HG03378 (cell line): ENCODE measurements around the gene ZCCHC10.
"Not testable (repeated sequence)": the region's sequence is repeated elsewhere in the genome, so short reads cannot be mapped to it uniquely, and the experiment has no call there.

Experiments used
- ATAC-seq: cut with Tn5 transposase; IDR thresholded peaks from one replicate; pipeline ENCODE4 v1.9.1; 2021; ENCODE audit warnings: mild to moderate bottlenecking, moderate library complexity; ENCODE audit not compliant: unreplicated experiment

ZCCHC10 gene

DNA sequence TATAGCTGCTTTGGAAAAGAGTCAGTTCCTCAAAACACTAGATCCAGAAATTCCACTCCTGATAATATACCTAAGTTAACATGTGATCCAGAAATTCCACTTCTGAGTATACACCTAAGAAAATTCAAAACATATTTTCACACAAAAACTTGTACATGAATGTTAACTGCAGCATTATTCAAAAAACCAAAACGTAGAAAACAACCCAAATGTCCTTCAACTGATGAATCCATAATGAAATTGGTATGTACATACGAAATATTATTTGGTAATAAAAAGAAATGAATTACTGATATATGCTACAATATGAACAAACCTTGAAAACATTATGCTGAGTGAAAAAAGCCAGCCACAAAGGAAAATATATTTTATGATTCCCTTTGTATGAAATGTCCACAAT, 46.4 kb downstream of the ZCCHC10 start:
- no peak for ATAC-seq

DNA sequence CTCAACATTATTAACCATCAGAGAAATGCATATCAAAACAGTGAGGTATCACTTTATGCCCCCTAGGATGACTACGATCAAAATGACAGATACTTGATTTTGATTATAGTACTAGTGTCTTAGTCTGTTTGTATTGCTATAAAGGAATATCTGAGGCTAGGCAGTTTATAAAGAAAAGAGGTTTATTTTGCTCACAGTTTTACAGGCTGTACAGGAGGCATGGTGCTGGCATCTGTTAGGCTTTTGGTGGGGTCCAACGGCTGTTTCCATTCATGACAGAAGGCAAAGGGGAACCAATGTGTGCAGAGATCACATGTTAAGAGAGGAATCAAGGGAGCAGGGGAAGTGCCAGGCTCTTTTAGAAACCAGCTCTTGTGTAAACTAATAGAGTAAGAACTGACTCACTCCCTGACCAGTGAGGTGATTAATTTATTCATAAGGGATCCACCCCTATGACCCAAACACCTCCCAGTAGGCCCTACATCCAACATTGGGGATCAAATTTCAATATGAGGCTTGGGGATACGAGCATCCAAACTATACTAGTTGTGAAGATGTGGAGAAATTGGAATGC, 46.9 kb downstream of the ZCCHC10 start:
- no peak for ATAC-seq

DNA sequence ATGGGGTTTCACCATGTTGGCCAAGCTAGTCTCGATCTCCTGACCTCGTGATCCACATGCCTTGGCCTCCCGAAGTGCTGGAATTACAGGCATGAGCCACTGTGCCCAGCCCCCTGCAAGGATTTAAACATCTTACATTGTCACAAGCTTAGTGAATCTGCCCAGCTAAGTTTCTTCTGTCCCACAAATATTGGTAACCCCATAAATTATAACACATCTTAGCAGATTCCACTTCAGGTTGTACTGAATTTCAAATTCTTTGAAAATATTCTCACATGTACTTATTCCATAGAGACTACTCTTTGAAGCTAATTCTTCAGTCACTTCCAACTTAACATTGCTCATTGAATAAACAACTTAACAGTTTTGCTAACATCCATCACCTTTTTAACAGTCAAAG, 49.5 kb downstream of the ZCCHC10 start:
- ATAC-seq: no peak

DNA sequence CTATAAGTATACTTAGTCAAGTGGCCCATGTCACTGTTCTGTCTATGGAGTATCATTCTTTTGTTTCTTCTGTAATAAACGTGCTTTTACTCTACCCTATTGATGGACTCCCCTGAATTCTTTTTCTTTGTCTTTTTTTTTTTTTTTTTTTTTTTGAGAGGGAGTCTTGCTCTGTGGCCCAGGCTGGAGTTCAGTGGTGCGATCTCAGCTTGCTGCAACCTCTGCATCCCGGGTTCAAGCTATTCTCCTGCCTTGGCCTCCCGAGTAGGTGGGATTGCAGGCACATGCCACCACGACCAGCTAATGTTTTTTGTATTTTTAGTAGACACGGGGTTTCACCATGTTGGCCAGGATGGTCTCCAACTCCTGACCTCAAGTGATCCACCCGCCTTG, 53.9 kb downstream of the ZCCHC10 start:
- not testable (repeated sequence) for ATAC-seq

DNA sequence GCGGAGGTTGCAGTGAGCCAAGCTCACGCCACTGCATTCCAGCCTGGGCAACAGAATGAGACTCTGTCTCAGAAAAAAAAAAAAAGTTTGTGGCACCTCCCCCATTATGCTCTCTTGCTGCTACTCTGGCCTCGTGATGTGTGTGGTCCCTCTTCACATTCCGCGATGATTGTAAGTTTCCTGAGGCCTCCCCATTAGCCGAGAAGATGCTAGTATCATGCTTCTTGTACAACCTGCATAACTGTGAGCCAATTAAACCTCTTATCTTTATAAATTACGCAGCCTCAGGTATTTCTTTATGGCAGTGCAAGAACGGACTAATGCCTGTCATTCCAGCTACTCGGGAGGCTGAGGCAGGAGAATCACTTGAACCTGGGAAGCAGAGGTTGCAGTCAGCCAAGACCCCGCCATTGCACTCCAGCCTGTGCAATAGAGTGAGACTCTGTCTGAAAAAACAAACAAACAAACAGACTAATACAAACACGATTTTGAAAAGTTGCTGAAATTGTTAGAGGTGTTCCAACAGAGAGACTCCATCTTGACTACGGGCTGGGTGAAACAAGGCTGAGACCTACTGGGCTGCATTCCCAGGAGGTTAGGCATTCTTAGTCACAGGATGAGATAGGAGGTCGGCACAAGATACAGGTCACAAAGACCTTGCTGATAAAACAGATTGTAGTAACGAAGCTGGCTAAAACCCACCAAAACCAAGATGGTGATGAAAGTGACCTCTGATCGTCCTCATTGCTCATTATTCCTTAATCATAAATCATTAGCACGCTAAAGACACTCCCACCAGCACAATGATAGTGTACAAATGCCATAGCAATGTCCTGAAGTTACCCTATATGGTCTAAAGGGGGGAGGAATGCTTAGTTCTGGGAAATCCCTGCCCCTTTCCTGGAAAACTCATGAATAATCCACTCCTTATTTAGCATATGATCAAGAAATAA, 54.6 kb downstream of the ZCCHC10 start:
- ATAC-seq: no peak

DNA sequence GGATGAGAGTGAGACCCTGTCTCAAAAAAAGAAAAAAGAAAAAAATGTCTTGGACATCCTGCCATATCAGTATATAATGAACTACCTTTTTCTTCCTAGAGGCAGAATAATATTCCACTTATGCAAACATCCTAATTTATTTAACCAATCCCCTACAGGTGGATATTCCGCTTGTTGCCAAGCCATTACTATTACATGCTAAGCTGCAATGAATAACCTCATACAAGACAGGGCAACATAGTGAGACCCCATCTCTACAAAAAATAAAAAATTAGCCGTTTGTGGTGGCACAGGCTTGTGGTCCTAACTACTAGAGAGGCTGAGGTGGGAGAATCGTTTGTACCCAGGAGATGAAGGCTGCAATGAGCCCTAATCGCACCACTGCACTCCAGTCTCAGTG, 61.2 kb downstream of the ZCCHC10 start:
- no peak for ATAC-seq

DNA sequence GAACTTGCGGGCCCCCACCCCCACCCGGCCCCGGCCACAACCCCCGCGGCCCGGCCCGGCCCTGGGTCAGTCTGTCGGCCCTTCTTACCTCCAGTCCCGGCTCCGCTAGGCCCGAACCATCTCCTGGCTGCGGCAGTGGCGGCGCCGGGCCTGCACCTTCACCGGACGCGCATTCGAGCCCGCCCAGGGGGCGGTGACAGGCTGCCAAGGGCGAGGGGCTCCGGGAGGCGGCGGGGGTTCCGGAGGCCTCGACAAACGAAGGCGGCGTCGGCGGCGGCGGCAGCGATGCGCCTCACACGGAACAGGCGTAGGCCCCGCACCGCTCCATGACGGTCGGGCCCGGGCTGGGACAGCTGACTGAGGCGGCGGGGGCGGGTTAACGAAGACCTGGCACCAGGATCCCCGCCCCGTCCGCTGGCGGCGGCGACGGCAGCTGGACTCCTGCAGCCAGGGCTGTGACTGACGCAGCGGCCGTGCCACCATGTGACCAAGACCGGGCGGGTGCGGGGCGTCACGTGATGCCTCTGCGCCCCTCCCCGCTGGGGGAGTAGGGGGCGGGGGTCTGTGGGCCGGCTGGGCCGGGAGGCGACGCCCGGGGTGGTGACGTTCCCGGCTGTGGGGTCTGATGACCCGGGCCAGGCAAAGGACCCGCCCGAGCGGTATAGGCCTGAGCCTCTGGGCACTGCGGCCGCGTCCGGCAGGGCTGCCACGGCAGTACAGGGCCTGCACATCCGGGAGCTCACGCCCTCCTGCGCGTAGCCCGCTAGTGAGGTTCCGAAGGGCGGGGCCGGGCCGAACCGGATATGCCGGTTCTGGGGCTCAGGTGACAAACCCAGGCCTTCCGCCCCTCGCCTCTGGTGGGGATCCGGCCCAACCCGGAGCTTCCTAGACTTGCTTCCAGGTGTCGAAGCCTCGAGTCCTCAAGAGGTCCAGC, 62.9 kb downstream of the ZCCHC10 start, which contains the start of gene AFF4:
AFF4 (minus strand) TSS at position 464 of the 934 bp plus-strand sequence. CDS start 26,445 bp downstream, outside the sequence.
- peak; percentile 86 for ATAC-seq

DNA sequence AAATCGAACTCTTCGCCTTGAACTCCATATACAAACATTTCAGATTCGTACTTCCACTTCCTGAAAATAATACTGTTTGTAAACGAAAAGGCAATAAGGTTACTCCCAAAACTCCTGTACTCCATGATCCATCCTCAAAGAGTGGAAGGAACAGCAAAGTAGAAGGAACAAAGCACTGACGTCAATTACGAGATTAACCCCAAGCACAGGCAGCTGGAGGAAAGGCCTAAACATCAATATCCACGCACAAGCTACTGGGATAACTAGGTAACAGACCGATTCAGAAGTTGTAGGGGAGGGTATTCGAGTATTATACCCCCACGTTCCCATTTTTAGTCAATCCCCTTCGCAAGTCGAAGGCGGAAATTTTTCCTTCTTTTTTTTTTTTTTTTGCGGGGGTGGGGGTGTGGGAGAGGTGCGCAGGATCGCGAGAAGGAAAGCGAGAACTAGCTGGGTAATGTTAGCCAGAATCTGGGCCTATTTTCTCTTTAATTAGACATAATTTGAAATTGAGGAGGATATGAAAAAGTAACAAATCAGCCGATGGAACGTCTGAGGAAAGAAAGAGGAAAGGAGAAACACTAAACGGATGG, 63.8 kb downstream of the ZCCHC10 start:
- no peak for ATAC-seq

DNA sequence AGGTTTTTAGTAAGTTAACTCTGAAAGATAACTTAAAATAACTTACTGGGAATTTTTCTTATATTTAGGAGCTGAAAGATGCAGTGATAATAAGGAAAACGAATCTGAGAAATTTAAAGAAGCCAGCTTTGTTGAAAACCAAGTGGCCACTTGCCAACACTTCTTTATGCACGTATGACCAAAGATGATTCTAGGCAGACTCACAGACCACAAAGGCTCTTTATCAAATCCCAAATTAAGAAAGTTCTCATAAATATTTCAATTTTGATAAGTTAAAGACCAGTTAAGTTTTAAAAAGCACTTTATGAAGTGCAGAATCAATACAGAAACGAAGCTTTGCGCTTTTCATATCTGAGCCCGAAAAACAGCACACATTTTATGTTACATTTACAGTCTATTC, 64.5 kb downstream of the ZCCHC10 start:
- no peak for ATAC-seq

DNA sequence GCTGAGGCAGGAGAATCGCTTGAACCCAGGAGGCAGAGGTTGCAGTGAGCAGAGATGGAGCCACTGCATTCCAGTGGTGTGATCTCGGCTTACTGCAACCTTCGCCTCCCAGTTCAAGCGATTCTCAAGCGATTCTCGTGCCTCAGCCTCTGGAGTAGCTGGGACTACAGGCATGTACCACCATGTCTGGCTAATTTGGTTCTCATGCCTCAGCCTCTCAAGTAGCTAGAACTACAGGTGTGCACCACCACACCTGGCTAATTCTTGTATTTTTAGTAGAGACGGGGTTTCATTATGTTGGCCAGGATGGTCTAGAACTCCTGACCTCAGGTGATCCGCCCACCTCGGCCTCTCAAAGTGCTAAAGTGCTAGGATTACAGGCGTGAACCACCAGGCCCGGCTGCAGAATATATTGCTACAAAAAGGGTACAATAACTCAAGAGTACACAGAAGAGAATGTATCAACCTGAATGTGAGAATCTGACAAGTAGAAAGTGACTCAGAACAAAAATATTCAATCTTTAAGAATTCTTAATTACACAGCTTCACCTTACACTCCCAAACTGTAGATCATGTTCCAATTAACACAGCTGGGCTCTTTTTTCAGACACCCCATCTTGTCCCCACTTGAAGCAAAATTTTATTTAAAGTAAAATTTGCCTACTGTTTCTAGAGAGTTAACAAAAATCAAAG, 65.1 kb downstream of the ZCCHC10 start:
- not testable (repeated sequence) for ATAC-seq

DNA sequence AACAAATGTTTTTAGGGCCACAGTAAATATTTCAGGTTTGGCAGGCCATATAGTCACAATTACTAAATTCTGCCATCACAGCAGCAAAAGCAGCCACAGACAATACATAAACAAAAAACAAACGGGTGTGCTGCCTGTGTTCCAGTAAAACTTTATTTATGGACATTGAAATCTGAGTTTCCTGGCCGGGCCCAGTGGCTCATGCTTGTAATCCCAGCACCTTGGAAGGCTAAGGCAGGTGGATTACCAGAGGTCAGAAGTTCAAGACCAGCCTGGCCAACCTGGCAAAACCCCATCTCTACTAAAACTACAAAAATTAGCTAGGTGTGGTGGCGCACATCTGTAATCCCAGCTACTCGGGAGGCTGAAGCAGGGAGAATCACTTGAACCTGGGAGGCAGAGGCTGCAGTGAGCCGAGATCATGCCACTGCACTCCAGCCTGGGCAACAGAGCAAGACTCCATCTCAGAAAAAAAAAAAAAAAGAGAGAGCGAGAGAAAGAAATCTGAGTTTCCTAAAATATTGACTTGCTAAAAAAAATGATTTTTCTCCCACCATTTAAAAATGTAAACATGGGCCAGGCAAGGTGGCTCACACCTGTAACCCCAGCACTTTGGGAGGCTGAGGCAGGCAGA, 70.1 kb downstream of the ZCCHC10 start:
- not testable (repeated sequence) for ATAC-seq

DNA sequence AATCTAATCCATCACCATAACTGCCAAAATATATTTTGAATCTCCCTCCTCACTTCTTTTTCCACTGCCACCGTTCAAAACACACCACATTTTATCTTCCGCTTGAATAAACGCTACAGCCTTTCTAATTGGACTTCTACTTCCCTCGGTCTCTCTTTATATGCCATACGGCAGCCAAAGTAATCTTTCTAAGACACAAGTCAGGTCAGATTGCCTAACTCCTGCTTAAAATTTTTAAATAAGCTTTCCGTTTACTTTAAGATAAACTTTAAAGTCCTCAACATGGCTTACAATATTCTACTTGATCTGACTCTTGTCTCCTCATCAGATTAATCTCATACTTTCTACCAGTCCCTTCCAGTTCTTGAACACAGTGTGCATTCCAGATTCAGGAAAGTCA, 72.6 kb downstream of the ZCCHC10 start:
- ATAC-seq: no peak

DNA sequence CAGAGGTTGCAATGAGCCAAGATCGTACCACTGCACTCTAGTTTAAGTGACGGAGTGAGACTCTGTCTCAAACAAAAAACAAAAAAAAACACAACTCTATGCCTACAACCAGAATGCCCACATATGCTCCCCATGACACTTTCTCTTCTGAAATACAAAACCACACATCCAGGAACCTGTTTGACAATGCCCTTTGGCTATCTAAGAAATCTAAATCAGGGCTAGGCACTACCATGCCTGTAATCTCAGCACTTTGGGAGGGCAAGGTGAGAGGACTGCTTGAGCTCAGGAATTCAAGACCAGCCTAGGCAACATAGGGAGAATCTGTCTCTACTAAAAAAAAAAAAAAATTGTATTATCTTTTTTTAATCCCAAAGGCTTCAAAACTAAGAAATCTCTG, 73.5 kb downstream of the ZCCHC10 start:
- no peak for ATAC-seq

DNA sequence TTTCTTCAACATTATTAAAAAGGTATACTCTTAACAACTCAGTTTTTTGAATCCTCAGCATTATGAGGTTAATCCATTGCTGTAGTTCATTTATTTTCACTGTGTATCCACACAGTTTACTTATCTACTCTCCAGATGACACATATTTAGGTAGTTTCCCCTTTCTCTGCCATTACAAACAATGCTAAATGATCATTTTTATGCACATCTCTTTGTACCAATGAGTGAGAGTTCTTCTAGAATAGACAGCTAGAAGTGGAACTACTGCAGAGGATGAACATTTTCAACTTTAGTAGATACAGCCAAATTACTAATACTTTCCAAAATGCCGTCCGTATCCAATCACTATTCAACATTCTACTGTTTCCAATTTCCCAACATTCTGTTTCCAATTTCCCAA, 74.5 kb downstream of the ZCCHC10 start:
- ATAC-seq: no peak

DNA sequence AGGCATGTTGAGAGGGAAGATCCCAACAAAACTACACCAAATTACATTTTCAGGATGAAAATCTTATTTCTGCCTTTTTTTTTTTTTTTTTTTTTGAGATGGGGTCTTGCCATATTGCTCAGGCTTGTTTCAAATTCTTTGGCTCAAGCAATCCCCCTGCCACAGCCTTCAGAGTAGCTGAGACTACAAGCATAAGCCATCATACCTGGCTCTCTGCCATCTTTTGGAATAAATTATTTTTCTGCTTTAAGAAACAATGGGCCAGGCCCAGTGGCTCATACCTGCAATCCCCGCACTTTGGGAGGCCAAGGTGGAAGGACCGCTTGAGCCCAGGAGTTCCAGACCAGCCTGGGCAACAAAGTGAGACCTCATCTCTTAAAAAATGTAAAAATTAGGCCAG, 77.2 kb downstream of the ZCCHC10 start:
- ATAC-seq: no peak

DNA sequence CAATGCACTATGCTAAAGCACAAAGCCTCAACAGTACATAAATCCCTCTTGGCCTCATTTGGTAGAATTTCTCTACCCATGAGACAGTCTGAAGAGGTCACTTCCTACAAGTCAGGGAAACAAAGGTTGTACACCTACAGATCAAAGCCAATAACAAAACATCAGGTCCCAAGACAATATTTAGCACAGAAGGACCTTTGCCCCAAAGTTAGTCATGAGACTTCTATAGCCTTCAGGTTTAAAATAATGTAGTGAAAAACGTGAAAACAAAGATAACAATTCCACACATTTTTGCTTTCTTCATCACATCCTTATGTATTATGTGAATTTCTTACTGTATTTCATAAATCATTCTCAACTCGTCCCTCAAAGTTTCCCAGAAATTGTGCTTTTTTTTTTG, 78.7 kb downstream of the ZCCHC10 start:
- ATAC-seq: no peak
